Pancreas (tissue), 10 donors: ENCODE results near the gene TRABD. TPM values are rescaled to one million over a fixed set of nuclear protein-coding genes. Genes with fewer than 3 reads are reported as not detected.

Source experiments
- ATAC-seq, 4 donors: fragments of 200-7000 bp; cut with Tn5 transposase; one replicate each; pipeline versions ENCODE4 v1.8.0 to v1.9.1; 2020; ENCODE audit warnings: mild to moderate bottlenecking in 4 of 4, moderate library complexity in 4 of 4
- DNase-seq, 6 donors: peaks; one replicate each; pipeline ENCODE4 v3.0.0-alpha.2; 2020
- FAIRE-seq: peaks from 2 replicates; lab custom pipeline; 2012; peaks lifted over from hg19 to GRCh38; lab: Jason Lieb, UNC
- H3K27ac ChIP-seq, 4 donors: fragments of 200-600 bp; sonication (generic); 1 replicate in 3 of 4; 2 replicates in 1 of 4; pipeline versions ENCODE4 v1.5.0 to v1.8.0; 2020
- H3K27me3 ChIP-seq, 4 donors: fragments of 200-600 bp; one replicate each; pipeline ENCODE4 v1.8.0; 2021
- H3K36me3 ChIP-seq, 3 donors: fragments of 200-600 bp; sonication (generic) in 1 of 3; one replicate each; pipeline versions ENCODE4 v1.5.0 to v1.8.0; 2020 to 2021
- H3K4me1 ChIP-seq, 3 donors: fragments of 200-600 bp; one replicate each; pipeline ENCODE4 v1.8.0; 2021
- H3K4me3 ChIP-seq, 4 donors: fragments of 200-600 bp; sonication (generic) in 2 of 4; one replicate each; pipeline versions ENCODE4 v1.5.0 to v1.8.0; 2020 to 2021
- H3K9me3 ChIP-seq, 4 donors: fragments of 200-600 bp; one replicate each; pipeline ENCODE4 v1.8.0; 2021
- WGBS, 2 donors: extraction: QIAGEN DNeasy Blood & Tissue Kit; methylation state at CpG; one replicate each; pipeline ENCODE4 v1.1.7; 2013; 5-methylcytosine and 5-hydroxymethylcytosine counted together
- intact Hi-C, 3 donors: fragments of 100-400 bp; cut with DNase I; formaldehyde crosslinking; loops; one replicate each; pipeline versions ENCODE4 v1.11.1 to v1.14.2; 2022
- polyA plus RNA-seq, 2 donors: library from polyadenylated mRNA; stranded (reverse); fragments of 200-250 nt; gene quantifications; one replicate each; pipeline ENCODE4 v1.2.3, GENCODE V29; 2013
- total RNA-seq, 6 donors: library from RNA; stranded (reverse); fragmentation: NEBNext Ultra II Directional in 4 of 6; extraction: Animal tissue kit (Norgen Biotek cat#: 25700) in 4 of 6; gene quantifications; one replicate each; pipeline versions ENCODE4 v1.2.1 to v1.2.4, GENCODE V29; 2021 to 2023
- TF ChIP-seq, protein P1 (sequence below), 4 donors: fragments of 200-600 bp; sonication (generic) in 3 of 4; IDR thresholded peaks; one replicate each; pipeline versions ENCODE4 v1.5.0 to v1.8.0; 2021; ENCODE audit warnings: antibody characterized with exemption in 4 of 4
- donor health status: healthy with polysubstance abuse.
- donor health status: DM: no; HTN: no; CAD: no; lungs with moderate emphysema.
- donor health status: DM: no; HTN: no; CAD: no.
- donor health status: control.
- donor health status: control.
- donor health status: Bipolar disorder and iron deficiency.
- donor health status: DM: yes; HTN: yes; CAD: no.
- donor health status: DM: no; HTN: no; CAD: no.
- donor health status: DM: no; HTN: no; CAD: no.
- donor health status: DM: yes; HTN: yes; CAD: no.

TRABD gene
- total and polyA plus RNA-seq, 8 donors: 25.9 to 107 (median 51.7) TPM

DNA sequence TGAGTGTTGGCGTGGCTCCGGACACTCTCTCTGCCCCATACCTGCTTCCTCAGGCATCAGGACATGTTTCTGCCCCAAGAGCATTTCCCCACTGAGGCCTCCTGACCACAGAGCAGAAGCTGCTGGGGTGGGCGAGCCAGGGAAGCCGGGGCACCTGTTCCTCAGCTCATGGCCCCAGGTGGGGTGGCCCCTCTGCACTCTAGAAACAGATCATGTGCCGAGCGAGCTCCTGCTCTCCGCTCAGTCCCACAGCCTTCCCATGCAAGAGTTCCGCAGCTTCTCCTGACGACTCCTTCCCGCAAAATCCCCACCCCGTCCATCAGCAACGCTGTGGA lies 37.6 kb upstream of the TRABD start:
- TF ChIP-seq, protein P1, sequence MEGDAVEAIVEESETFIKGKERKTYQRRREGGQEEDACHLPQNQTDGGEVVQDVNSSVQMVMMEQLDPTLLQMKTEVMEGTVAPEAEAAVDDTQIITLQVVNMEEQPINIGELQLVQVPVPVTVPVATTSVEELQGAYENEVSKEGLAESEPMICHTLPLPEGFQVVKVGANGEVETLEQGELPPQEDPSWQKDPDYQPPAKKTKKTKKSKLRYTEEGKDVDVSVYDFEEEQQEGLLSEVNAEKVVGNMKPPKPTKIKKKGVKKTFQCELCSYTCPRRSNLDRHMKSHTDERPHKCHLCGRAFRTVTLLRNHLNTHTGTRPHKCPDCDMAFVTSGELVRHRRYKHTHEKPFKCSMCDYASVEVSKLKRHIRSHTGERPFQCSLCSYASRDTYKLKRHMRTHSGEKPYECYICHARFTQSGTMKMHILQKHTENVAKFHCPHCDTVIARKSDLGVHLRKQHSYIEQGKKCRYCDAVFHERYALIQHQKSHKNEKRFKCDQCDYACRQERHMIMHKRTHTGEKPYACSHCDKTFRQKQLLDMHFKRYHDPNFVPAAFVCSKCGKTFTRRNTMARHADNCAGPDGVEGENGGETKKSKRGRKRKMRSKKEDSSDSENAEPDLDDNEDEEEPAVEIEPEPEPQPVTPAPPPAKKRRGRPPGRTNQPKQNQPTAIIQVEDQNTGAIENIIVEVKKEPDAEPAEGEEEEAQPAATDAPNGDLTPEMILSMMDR (IDR thresholded peaks at IDR 0.05): no peak
- WGBS, 2 donors: 87 to 92% methylated on average over 12 of the region's 12 CpGs
- no peaks in the 10 kb centered on the region for H3K27me3 ChIP-seq
- H3K4me1 ChIP-seq: no peaks in the 10 kb centered on the region
- no peaks in the 10 kb centered on the region for H3K9me3 ChIP-seq
- intact Hi-C loops: loop anchor here in 1 of 3 donors (2.0 kb wide), 1 partner anchor 63 kb away; no protein-coding TSS in a partner anchor
- H3K27ac ChIP-seq: no peak overlapping the region
- DNase-seq (no peak), ATAC-seq (no peak), FAIRE-seq (no peak)
- no peak overlapping the region for H3K4me3 ChIP-seq
- no peaks in the 10 kb centered on the region for H3K36me3 ChIP-seq

DNA sequence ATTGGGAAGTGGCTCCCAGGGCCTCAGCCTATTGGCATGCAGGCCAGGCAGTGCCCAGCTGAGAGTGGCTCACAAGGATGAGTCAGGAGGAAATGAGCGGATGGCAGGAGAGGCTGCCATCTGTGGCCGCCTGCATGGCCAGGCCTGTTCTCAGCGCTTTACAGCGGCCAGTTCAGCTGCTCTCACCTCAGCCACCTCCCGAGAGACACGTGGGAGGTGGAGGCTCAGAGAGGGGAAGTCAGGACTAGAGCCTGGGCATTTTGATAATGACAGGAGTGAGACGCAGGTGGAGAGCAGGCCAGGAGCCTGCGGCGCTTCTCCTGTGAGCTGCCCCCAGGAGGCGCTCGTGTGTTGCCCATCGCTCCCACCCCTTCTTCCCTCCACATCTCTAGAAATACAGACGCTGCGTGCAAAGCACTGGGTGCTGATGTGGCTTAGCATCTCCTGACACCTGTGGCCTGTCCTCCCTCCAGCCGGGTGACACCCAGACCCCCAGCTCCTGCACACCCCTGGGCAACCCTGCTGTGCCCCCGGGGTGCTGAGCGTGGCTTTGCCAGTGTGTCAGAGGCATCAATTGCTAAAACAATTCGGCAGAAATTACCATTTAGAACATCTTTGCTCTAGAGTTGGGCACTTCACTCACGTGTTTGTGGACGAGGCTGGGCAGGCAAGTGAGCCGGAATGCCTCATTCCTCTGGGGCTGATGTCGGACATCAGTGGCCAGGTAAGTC lies 36.6 kb upstream of the TRABD start:
- Histone ChIP-seq H3K27ac (no peak overlapping the region), H3K4me3 (no peak overlapping the region), H3K9me3 (no peaks in the 10 kb centered on the region), H3K27me3 (no peaks in the 10 kb centered on the region), H3K4me1 (no peaks in the 10 kb centered on the region), H3K36me3 (no peaks in the 10 kb centered on the region)
- TF ChIP-seq, protein P1 (IDR thresholded peaks at IDR 0.05): peak; percentile 63 to 74 (median 66)
- ATAC-seq (peak; percentile 79 to 94 (median 89)), DNase-seq (peak; percentile 47 to 83 (median 72)), FAIRE-seq (no peak)
- intact Hi-C loops: loop anchor here in 1 of 3 donors (2.0 kb wide), 1 partner anchor 62 kb away; no protein-coding TSS in a partner anchor
- 28 to 36% methylated on average over 21 to 22 of the region's 22 CpGs for WGBS, 2 donors

DNA sequence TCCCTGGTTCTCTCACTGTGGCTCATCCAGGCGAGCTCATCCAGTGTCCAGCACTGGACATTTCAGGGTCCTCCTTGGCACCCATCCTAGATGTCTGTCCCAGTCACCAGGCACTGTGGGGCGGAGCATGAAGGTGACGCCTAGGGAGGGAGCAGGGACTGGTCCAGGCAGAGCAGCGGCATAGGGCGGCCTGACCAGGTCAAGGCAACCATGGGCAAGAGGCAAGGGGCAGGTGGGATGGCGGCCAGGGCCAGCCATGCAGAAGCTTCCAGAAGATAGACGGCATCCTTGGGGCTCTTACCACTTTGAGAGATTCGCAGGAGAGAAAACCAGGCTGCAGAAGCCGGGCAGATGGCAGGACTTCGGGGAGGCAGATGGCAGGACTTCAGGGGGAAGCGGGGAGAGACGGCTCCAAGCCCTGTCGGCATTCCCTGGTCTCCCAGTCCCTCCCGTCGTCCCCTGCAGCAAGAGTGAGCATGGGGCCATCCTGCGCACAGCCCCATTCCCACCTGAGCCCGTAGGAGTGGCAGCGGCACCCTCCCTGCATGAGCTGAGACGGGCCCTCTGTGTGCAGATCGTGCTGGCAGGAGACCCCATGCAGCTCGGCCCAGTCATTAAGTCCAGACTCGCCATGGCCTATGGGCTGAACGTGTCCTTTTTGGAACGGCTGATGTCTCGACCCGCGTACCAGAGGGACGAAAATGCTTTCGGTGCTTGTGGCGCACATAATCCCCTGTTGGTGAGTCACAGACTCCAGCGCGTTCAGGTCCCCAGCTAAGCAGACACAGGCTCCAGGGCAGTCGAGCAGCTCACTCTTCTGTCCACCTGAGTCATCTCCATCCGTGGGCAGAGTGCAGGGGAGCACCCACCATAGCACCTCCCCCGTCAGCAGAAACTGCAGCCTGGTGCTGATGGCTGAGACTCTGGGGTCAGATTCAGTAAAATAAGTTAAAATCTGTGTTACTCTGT lies 35.3 kb upstream of the TRABD start:
- peak in 1 of 6 donors; percentile 70 for DNase-seq
- ATAC-seq: no peak
- Histone ChIP-seq H3K27ac (no peak overlapping the region), H3K27me3 (no peaks in the 10 kb centered on the region), H3K4me3 (no peak overlapping the region), H3K9me3 (no peaks in the 10 kb centered on the region), H3K4me1 (no peaks in the 10 kb centered on the region), H3K36me3 (no peaks in the 10 kb centered on the region)
- TF ChIP-seq, protein P1 (IDR thresholded peaks at IDR 0.05): no peak
- 80 to 83% methylated on average over 35 of the region's 35 CpGs for WGBS, 2 donors
- no peak for FAIRE-seq
- intact Hi-C loops: no loop called here

DNA sequence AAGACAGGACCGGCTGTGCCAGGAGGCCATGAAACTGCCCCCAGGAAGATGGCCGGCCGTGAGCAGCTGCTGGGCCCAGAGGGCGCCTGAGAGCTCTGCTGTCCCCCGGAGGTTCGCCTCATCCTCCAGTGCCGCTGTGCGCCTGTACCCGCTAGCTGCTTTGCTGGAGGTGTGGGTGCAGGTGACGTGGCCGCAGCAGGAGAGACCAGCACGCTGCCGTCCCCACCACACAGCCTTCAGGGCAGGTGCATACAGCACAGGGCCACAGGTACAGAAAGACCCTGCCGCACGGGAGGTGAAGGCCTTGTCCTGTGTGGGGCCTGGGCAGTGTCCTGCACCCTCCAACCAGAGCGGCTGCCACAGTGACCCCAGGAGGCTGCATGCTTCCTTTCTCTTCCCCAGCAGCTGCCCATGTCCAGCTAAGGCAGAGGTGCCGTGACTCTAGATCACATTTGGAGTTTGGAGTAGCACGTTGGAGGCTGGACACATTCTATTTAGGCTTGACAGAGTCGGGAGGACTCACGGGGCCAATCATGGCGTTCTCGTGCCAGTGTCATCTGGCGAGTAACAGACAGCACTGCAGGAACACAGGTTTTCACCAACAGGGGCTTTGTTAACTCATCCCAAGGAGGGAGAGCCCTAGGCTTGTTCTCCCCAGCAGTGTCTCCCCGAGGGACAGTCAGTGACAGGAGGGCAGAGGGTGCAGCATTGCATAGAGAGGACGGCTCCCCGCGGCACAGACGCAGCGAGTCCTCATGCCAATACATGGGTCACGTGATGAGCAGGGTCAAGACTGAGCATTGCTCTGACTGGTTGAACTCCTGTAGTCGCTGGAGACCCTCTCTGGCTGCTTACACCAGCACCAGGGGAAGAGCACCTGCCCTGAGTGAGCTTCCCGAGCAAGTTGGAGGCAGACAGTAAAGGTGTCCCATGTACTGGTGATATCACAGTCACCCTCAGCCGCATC lies 33.9 kb upstream of the TRABD start:
- DNase-seq (no peak), FAIRE-seq (no peak), ATAC-seq (no peak)
- no peaks in the 10 kb centered on the region for H3K36me3 ChIP-seq
- intact Hi-C loops: no loop called here
- no peak overlapping the region for H3K4me3 ChIP-seq
- 80 to 83% methylated on average over 33 of the region's 33 CpGs for WGBS, 2 donors
- no peaks in the 10 kb centered on the region for H3K27me3 ChIP-seq
- TF ChIP-seq, protein P1 (IDR thresholded peaks at IDR 0.05): no peak
- H3K9me3 ChIP-seq: no peaks in the 10 kb centered on the region
- no peaks in the 10 kb centered on the region for H3K4me1 ChIP-seq
- no peak overlapping the region for H3K27ac ChIP-seq
